GM12892 (cell line): Measurements from ENCODE around the gene TIAM1.

Source experiments
- POLR2A ChIP-seq: IDR thresholded peaks from 2 replicates; pipeline ENCODE4 v1.6.1; 2011; ENCODE audit warnings: low read depth, low read length, control low read depth
- POLR2AphosphoS5 ChIP-seq: IDR thresholded peaks from 2 replicates; pipeline ENCODE4 v1.6.1; 2011; ENCODE audit warnings: low read depth, low read length, control low read depth
- TAF1 ChIP-seq: IDR thresholded peaks from 2 replicates; pipeline ENCODE4 v1.6.1; 2011; ENCODE audit warnings: low read depth, mild to moderate bottlenecking, control low read depth, low read length, borderline replicate concordance

DNA sequence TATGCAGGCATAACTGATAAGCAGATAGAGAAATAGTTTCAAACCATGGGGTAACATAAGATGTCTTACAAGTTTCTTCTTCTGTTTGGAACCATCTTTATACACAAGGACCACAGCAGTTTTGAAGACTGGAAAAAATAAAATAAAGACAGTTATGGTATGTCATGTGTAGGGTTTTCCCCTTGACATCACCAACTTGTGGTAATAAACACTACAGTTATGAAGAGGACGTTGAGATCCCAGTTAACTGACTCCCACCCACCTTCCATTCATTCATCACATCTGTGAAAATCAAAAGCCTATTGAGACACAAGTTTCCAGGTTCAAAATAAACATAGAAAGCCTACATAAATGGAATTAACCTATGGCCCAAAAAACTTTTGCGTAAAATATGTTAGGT is 213.2 kb downstream of the TIAM1 start:
- TF ChIP-seq POLR2A = no peak
- TF ChIP-seq POLR2AphosphoS5 = no peak
- no peak for TF ChIP-seq TAF1
